ENCODE measurements around the gene RAPGEF1. TPM values are rescaled to one million over a fixed set of nuclear protein-coding genes. Genes with fewer than 3 reads are reported as not detected.

The RAPGEF1 gene
- total and polyA plus RNA-seq, 2 of the 13 experiments (the other 11 are each of a cell fraction or from before 2014, with no cell fraction given): 21.2 to 38.9 TPM

DNA sequence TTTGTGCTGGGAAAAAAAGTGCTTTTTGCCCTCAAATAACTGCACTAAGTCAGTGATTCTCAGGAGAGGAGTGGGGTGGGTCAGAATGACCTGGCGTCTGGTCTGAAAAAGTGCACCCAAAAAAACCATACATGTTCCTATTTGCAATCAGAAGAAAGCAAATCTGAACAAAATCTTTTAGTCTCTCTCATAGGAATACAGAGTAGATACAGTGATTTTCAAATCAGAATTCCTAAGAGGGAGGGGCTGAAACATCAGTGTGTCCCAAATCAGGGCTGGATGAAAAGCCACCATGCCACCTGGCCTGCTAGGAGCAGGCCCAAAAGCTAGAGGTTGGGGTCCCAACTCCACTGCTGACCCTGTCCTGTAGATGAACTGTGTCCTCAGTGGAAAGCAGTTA lies 66.8 kb downstream of the RAPGEF1 start (continued):
- TF ChIP-seq, protein P1, sequence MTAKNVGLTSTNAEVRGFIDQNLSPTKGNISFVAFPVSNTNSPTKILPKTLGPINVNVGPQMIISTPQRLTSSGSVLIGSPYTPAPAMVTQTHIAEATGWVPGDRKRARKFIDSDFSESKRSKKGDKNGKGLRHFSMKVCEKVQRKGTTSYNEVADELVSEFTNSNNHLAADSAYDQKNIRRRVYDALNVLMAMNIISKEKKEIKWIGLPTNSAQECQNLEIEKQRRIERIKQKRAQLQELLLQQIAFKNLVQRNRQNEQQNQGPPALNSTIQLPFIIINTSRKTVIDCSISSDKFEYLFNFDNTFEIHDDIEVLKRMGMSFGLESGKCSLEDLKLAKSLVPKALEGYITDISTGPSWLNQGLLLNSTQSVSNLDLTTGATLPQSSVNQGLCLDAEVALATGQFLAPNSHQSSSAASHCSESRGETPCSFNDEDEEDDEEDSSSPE (CRISPR knock-in tag; IDR thresholded peaks at IDR 0.05): no peak
- TF ChIP-seq, protein P2, sequence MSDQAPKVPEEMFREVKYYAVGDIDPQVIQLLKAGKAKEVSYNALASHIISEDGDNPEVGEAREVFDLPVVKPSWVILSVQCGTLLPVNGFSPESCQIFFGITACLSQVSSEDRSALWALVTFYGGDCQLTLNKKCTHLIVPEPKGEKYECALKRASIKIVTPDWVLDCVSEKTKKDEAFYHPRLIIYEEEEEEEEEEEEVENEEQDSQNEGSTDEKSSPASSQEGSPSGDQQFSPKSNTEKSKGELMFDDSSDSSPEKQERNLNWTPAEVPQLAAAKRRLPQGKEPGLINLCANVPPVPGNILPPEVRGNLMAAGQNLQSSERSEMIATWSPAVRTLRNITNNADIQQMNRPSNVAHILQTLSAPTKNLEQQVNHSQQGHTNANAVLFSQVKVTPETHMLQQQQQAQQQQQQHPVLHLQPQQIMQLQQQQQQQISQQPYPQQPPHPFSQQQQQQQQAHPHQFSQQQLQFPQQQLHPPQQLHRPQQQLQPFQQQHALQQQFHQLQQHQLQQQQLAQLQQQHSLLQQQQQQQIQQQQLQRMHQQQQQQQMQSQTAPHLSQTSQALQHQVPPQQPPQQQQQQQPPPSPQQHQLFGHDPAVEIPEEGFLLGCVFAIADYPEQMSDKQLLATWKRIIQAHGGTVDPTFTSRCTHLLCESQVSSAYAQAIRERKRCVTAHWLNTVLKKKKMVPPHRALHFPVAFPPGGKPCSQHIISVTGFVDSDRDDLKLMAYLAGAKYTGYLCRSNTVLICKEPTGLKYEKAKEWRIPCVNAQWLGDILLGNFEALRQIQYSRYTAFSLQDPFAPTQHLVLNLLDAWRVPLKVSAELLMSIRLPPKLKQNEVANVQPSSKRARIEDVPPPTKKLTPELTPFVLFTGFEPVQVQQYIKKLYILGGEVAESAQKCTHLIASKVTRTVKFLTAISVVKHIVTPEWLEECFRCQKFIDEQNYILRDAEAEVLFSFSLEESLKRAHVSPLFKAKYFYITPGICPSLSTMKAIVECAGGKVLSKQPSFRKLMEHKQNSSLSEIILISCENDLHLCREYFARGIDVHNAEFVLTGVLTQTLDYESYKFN (CRISPR knock-in tag; conservative IDR thresholded peaks at IDR 0.05): no peak
- TF ChIP-seq, protein P3, sequence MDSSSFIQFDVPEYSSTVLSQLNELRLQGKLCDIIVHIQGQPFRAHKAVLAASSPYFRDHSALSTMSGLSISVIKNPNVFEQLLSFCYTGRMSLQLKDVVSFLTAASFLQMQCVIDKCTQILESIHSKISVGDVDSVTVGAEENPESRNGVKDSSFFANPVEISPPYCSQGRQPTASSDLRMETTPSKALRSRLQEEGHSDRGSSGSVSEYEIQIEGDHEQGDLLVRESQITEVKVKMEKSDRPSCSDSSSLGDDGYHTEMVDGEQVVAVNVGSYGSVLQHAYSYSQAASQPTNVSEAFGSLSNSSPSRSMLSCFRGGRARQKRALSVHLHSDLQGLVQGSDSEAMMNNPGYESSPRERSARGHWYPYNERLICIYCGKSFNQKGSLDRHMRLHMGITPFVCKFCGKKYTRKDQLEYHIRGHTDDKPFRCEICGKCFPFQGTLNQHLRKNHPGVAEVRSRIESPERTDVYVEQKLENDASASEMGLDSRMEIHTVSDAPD (CRISPR knock-in tag; IDR thresholded peaks at IDR 0.05): no peak
- TF ChIP-seq EED (CRISPR knock-in tag; IDR thresholded peaks at IDR 0.05): no peak
- TF ChIP-seq SKI (IDR thresholded peaks at IDR 0.05; ENCODE audit: partially characterized antibody): no peak

DNA sequence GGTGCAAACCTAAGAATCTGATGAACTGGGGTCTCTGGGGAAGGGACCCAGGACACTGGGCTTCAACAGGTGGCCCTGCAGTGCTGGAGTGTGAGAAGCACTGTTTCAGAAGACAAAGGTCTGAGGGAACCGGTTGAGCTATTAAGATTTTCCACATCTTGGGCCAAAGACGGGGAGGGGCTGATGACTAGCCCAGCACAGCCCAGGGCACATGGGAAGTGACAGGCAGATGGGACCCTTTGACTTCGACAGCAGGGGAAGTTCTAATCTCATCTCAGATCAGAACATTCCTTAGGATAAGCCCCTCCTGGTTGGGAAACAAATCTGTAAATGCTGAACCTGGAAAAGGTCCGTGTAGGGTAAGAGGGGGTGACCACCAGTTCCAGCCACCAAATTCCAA lies 67.4 kb downstream of the RAPGEF1 start:
- H3K36me3 ChIP-seq (replicated peaks in 1 of 2; ENCODE audit: control insufficient read depth in 1 of 2, insufficient read depth in 2 of 2, low read length in 2 of 2): 0 out of 5 replicates have a peak, but pooled peaks cover 0 to 1% of the 10 kb centered on the region in 2 experiments
- H3K27me3 ChIP-seq (ENCODE audit: control insufficient read depth in 1 of 2, insufficient read depth in 2 of 2, low read length in 2 of 2): no peaks in the 10 kb centered on the region
- H3K27ac ChIP-seq (ENCODE audit: extremely low read length, insufficient read depth, low read length): no peak overlapping the region
- BruUV-seq (replicated peaks): no TSS peak
- H3K9me3 ChIP-seq (ENCODE audit: low read length): no peaks in the 10 kb centered on the region
- POLR2A ChIA-PET: interaction anchor here (1.1 kb wide), 1 partner anchor 66 kb away, joined by 3 read pairs; no protein-coding TSS in a partner anchor
- ATAC-seq (no peak), FAIRE-seq (no peak), DNase-seq (ENCODE audit: low spot score) (no peak)
- no peak overlapping the region for H3K9ac ChIP-seq (ENCODE audit: insufficient read depth, low read depth, low read length)
- no peak overlapping the region for H3K4me2 ChIP-seq (ENCODE audit: low read depth, low read length)
- CTCF ChIA-PET (ENCODE audit: low intra/inter-chr PET ratio, low total read pairs): no interaction called here
- no peaks in the 10 kb centered on the region; the same call in 1 of the 2 replicates for H4K20me1 ChIP-seq (ENCODE audit: insufficient read depth, low read length)
- intact Hi-C loops (cut with micrococcal nuclease; ENCODE audit: unreplicated experiment) (no loop called here), in situ Hi-C loops (cut with HindIII; ENCODE audit: extremely low pct_ligation_motif_present, low pct_unique_long_range_greater_than_20kb) (no loop called here)
- H2AFZ ChIP-seq (ENCODE audit: low read length): no peak overlapping the region
- 91% methylated on average over 4 of the region's 4 CpGs for WGBS (ENCODE audit: low lambda C conversion rate)
- peaks cover 30% of the 10 kb centered on the region for H3K79me2 ChIP-seq (ENCODE audit: insufficient read depth, low read length)
- H3K4me1 ChIP-seq (ENCODE audit: insufficient read depth, low read length): peaks cover 56% of the 10 kb centered on the region
- TF ChIP-seq KLF16 (CRISPR knock-in tag; IDR thresholded peaks at IDR 0.05) (no peak), RFX1 (IDR thresholded peaks at IDR 0.05) (no peak), SSRP1 (CRISPR knock-in tag; IDR thresholded peaks at IDR 0.05) (no peak), HMGA1 (CRISPR knock-in tag; conservative IDR thresholded peaks at IDR 0.05) (no peak), KLF9 (CRISPR knock-in tag; IDR thresholded peaks at IDR 0.05; ENCODE audit: low read depth) (no peak), ZKSCAN5 (CRISPR knock-in tag; IDR thresholded peaks at IDR 0.05) (no peak), ISL2 (CRISPR knock-in tag; IDR thresholded peaks at IDR 0.05) (no peak)
- H3K4me3 ChIP-seq (replicated peaks in 1 of 3; ENCODE audit: insufficient read depth in 1 of 3, low read depth in 2 of 3, low read length in 3 of 3): no peak overlapping the region
